GM19397 (cell line): Measurements from ENCODE around the gene DHRS3.

Experiments
- ATAC-seq: cut with Tn5 transposase; IDR thresholded peaks from one replicate; pipeline ENCODE4 v1.9.1; 2021; ENCODE audit warnings: mild to moderate bottlenecking, moderate library complexity; ENCODE audit not compliant: unreplicated experiment

DHRS3 gene

DNA sequence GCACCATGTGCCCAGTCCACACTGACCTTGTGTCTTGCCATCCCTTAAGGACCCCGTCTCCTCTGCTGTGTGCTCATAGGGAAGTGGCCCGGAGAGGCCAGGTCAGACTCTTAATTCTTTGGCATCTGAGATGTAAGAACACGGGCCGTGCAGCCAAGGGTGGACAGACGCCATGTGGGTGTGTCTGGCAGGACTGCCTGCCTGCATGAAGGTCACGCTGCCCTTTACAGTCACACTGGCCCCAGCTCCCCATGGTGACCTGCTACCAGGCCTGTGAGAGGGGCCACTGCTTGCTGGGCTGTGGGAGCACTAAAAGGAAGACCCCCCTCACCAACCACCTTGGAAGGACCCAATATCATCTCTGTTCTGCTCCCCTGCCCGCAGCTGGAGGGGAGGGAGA is 17.7 kb downstream of the DHRS3 start:
- ATAC-seq: no peak

DNA sequence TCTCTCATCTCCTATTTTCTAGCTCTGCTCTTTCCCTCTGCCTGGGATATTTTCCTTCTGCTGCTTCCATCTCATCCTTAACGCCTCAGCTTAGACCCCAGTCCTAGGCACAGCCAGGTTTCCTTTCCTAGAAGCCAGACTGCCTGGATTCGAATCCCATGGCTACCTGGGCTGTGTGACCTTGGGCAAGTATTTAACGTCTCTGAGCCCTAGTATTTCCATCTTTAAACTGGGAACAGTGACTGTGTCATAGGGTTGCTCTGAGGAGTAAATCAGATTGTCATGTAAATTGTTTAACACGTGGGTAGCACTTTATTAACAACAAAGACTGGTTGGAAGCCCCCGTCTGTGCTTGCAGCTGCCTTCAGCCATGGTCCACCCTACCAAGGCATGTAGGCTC is 18.4 kb downstream of the DHRS3 start:
- no peak for ATAC-seq

GRCh38 chr1:12598974-12599373 is 19.0 kb downstream of the DHRS3 start:
- no peak for ATAC-seq

DNA sequence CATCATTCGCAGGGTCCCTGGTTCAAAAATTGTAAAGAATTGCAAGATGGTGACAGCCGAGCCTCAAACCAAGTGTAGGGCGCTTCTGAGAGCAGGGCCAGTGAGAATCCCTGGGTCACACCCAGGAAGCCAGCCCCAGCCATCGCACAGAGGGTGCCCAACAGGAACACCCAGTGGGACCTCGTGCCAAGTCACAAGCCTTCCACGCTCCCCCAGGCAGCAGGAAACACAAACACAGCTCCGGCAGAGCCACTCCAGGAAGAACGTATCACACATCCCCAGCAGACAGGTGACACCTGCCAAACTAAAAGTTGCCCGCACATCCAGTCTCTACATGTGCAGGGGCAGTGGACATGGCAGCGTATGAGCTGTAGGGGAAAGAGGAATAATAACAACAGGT is 20.2 kb downstream of the DHRS3 start:
- no peak for ATAC-seq

DNA sequence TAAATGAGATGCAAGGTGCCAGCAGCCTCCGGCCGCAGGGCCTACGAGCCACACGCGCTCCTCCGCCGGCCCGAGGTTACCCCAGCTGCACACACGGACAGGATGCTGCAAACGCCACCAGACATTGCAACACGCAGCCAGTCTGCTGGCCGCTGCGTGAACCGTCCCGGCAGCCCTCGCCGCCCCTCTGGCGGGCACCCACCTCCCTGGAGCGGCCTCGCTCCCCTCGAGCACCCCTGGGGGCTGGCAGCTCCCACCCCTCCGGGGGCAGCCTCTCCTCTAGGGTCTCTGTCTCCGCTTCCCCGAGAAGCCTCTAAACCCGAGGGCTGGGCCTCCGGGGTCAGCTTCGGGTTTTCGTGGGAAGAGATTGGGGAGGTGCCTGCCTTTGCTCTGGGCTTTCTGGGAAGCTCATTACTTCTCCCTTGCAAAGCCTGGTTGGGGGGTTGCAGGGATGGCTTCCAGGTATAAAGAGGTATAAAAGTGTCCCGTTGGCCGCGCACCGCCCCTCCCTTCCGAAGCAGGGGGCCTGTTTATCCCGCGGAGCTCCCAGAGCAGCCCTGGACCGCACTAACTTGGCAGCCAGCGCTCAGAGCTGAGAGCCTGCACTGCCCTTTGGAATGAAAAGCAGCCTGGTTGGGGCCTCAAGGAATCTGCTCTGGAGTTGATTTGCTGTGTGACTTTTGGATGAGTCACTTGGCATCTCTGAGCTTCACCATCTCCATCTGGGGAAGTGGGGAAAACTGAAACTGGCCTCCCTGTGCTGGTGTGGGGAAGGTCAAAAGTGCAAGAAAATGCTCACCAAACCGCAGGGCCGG is 21.8 kb downstream of the DHRS3 start:
- no peak for ATAC-seq

DNA sequence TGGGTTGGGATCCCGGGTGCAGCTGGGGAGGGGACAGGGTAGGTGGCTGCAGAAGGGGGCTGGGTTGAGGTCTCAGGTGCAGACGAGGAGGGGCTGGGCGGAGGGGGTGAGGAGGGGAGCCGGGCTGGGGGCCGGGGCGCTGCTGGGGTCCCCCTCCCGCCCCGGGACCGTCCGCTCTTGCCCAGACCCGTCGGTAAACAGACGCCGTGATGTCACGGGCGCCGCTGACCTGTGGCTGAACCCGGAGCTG is 22.3 kb downstream of the DHRS3 start:
- ATAC-seq: no peak

DNA sequence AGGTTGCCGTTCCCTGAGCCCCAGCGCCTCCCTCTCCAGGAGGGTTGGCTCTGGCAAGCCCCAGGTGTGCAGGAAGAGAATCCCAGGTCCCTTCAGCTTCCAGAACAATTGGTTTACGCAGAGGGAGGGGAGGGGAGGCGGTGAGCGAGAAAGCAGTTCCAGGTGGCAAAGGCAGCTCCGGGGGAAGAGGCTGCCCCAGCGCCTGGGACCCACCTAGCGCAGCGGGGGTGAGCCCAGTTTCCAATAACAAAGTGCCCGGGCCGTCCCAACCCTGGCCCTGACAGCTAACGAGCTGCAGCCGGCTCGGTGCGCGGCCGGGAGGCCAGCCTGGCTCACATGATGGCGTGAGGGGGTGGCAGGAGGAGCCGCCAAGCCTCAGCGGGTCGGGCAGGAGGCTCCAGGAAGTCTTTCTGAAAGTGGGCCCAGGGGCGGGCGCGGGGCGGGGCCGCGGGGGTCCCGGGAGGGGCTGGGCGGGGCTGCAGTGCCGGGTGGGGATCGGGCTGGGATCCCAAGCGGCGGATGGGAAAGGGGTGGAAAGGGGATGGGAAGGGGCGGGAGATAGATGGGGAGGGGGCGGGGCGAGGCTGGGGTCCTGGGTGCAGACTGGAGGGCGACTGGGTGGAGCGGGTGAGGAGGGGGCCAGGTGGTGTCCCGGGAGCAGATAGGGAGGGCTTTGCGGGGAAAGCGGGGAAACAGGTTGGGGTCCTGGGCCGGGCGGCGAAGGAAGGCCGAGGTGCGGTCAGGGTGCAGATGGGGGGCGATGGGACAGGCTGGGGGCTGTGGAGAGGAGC is 22.8 kb downstream of the DHRS3 start:
- no peak for ATAC-seq

GRCh38 chr1:12594490-12594889 is 23.5 kb downstream of the DHRS3 start:
- no peak for ATAC-seq

DNA sequence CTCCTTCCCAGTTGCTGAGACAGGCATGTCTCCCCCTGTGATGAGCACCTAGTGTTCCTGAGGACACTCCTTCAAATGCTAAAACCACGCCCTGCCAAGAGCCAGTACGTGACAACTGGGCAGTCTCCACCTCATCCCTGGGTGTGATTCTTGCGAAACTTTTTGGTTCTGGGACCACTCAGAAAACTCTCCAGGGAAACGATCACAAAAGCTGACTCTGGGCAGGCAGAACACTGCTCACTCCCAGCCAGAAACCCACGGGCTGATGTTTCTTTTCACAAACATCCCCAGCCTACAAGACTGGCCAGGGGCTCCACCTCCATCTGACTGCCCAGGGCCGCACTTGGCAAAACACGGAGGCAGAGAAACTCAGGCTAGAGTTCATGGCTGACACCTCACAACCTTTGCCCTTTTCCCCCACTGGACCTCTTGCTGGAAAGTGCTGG is 24.4 kb downstream of the DHRS3 start:
- ATAC-seq: no peak

GRCh38 chr1:12592496-12592895 is 25.5 kb downstream of the DHRS3 start:
- no peak for ATAC-seq

DNA sequence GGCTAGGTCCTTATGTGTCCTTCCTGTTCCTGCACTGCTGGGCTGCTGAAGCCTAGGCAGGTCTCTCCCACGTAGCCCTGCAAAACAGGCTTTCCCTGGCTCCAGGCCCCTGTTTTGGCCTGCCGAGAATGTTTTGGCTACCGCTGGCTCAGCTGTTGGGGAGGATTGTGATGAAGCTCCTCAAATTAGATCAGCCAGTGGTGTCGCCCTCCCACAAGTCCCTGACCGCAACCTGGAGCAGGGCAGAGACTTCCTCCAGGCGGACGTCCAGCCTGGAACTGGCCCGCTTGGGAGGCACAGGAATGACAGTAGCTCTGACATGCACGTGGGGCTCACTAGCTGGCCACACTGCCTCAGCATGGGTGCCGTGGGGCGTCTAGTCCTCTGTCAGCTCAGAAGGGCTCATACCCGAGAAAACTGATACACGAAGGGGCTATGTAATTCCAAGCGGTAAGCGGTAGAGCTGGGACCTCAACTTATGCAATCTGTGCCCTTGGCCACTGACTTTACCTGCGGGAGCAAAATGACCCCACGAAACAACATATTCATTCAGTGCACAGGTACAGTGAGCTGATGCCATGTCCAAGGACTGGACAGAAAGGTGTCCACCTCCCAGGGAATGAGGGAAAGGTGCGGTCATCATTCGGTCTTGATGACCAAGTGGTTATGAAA is 26.6 kb downstream of the DHRS3 start:
- ATAC-seq: no peak

DNA sequence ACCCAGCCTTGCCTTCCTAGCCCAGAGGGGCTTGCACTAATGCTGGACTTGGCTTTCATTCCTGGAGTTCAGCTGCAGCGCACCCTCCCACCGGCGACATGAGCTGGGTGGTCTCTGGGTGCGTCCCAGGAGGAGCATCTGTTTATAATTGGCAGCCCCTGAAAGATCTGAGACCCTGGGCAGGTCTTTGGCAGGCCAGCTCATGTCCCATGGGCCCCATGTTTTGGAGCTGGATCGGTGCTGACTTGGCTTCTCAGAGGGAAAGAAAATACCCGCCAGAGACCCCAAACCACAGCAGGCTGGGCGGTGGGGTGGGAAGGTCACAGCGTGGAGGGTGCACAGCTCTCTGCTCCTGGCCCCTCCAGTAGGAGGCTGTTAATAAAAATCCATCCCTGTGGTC is 29.3 kb downstream of the DHRS3 start:
- no peak for ATAC-seq

- ATAC-seq: no peak
Measured at GRCh38 chr1:12587981-12588640, 29.9 kb downstream of the DHRS3 start.

- ATAC-seq: no peak
Measured at GRCh38 chr1:12585951-12586942, 31.8 kb downstream of the DHRS3 start.

DNA sequence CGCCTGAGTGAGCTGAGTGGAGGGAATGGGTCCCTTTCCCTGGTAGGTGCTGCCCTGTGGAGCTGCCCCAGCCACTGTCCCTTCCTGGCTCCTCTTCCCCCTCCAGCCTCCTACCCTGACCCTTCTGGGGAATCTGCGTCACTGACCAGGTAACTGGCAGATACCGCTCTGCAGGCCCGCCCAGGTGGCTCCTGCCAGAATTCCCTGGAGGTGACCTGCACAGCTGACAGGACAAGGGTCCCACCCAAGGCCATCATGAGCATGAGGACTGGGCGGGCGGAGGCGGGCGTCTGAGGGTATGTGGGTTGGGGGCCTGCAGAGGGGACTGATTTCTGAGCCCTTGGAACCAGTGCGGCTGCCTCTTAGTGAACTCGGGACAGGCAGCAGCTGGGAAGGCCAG is 32.5 kb downstream of the DHRS3 start:
- no peak for ATAC-seq

GRCh38 chr1:12584900-12585525 is 33.0 kb downstream of the DHRS3 start:
- no peak for ATAC-seq

- ATAC-seq: no peak
Measured at GRCh38 chr1:12583484-12583883, 34.5 kb downstream of the DHRS3 start.

GRCh38 chr1:12582649-12583048 is 35.4 kb downstream of the DHRS3 start:
- ATAC-seq: no peak

DNA sequence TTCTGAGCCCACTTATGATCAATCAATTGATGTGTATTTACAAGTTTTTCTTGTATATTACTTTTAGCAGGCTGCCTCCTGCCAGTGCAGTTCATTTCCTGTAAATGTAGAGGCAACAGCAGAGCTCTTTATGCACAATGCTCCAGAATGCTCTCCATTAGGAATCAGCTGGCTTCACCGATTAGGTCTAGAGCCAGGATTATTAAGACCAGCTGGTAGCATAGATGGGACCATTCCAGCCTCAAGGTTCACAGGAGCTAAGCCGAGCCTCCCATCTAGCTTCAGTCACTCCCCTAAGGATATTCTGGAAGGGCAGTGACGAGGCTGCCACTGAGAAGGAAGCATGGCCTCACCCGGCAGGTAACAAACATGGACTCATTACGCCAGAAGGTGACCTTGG is 36.8 kb downstream of the DHRS3 start:
- ATAC-seq: no peak
